Left renal cortex interstitium (tissue), 4 donors: ENCODE data around the gene RIPOR2. TPM values are rescaled to one million over a fixed set of nuclear protein-coding genes. Genes with fewer than 3 reads are reported as not detected.
"Not testable (repeated sequence)": the region's sequence is repeated elsewhere in the genome, so short reads cannot be mapped to it uniquely, and the experiment has no call there.

Source experiments
- DNase-seq, 4 donors: peaks; one replicate each; pipeline ENCODE4 v3.0.0-alpha.2; 2013; ENCODE audit warnings: low read depth in 4 of 4, low spot score in 2 of 4, missing footprints in 1 of 4
- polyA plus RNA-seq, 4 donors: library from polyadenylated mRNA; unstranded; fragments of 120-200 nt; gene quantifications; one replicate each; pipeline ENCODE4 v1.2.1, GENCODE V29; 2013; ENCODE audit not compliant: insufficient read length in 4 of 4

RIPOR2 gene
- polyA plus RNA-seq, 4 donors, result 6.0 to 8.8 (median 7.1) TPM

GRCh38 chr6:24881376-24881775, 54.4 kb downstream of the RIPOR2 start:
- no peak for DNase-seq

- DNase-seq, result no peak
These were observed 55.3 kb downstream of the RIPOR2 start for GRCh38 chr6:24880451-24880850.

- no peak for DNase-seq
These were observed 56.4 kb downstream of the RIPOR2 start for GRCh38 chr6:24879351-24879750.

GRCh38 chr6:24877747-24878146, 58.0 kb downstream of the RIPOR2 start:
- not testable (repeated sequence) for DNase-seq

- no peak for DNase-seq
These were observed 59.0 kb downstream of the RIPOR2 start for GRCh38 chr6:24876499-24877465.

GRCh38 chr6:24875534-24875901, 60.2 kb downstream of the RIPOR2 start:
- no peak for DNase-seq

- no peak for DNase-seq
These were observed 60.8 kb downstream of the RIPOR2 start for GRCh38 chr6:24874776-24875533.

- no peak for DNase-seq
These were observed 61.6 kb downstream of the RIPOR2 start for GRCh38 chr6:24874128-24874527.

- DNase-seq, result no peak
These were observed 63.0 kb downstream of the RIPOR2 start for GRCh38 chr6:24872779-24873178.

GRCh38 chr6:24868765-24869164, 67.0 kb downstream of the RIPOR2 start:
- no peak for DNase-seq

GRCh38 chr6:24867104-24867703, 68.6 kb downstream of the RIPOR2 start:
- DNase-seq, result no peak

GRCh38 chr6:24865161-24865560, 70.6 kb downstream of the RIPOR2 start:
- no peak for DNase-seq

GRCh38 chr6:24864343-24864742, 71.4 kb downstream of the RIPOR2 start:
- no peak for DNase-seq

- no peak for DNase-seq
These were observed 73.8 kb downstream of the RIPOR2 start for GRCh38 chr6:24861934-24862333.

GRCh38 chr6:24859608-24860200, 76.1 kb downstream of the RIPOR2 start:
- DNase-seq, result no peak

- DNase-seq, result no peak
These were observed 76.6 kb downstream of the RIPOR2 start for GRCh38 chr6:24859132-24859531.

- no peak for DNase-seq
These were observed 77.5 kb downstream of the RIPOR2 start for GRCh38 chr6:24858177-24858653.

GRCh38 chr6:24856901-24857670, 78.7 kb downstream of the RIPOR2 start:
- no peak for DNase-seq

- DNase-seq, result no peak
These were observed 79.5 kb downstream of the RIPOR2 start for GRCh38 chr6:24856246-24856599.
